Suppressor macrophage treated with lipopolysaccharide for 1 hour (primary cell): Measurements from ENCODE around the gene ATIC.

ENCODE experiments used
- DNase-seq, 3 donors: peaks; one replicate each; pipeline ENCODE4 v3.0.0-alpha.2; 2020 to 2022

ATIC gene

GRCh38 chr2:215311625-215312396 lies at the start of gene ATIC:
TSS of gene ATIC (plus strand) at chr2:215312059. CDS start at chr2:215312143, 84 bp downstream.
- DNase-seq = peak; percentile 91 to 96 (median 96)

- no peak for DNase-seq
These were observed 49.6 kb upstream of the ATIC start for GRCh38 chr2:215262303-215262702.

GRCh38 chr2:215262741-215263362 lies 49.0 kb upstream of the ATIC start:
- no peak for DNase-seq

GRCh38 chr2:215264374-215264773 lies 47.5 kb upstream of the ATIC start:
- no peak for DNase-seq

GRCh38 chr2:215269397-215270117 lies 42.3 kb upstream of the ATIC start:
- DNase-seq = peak; percentile 81 to 88 (median 83)

- DNase-seq = no peak
These were observed 41.8 kb upstream of the ATIC start for GRCh38 chr2:215270118-215270451.

- DNase-seq = no peak
These were observed 40.4 kb upstream of the ATIC start for GRCh38 chr2:215271446-215271845.

- no peak for DNase-seq
These were observed 38.9 kb upstream of the ATIC start for GRCh38 chr2:215272918-215273317.

- DNase-seq = no peak
These were observed 37.0 kb upstream of the ATIC start for GRCh38 chr2:215274829-215275228.

- peak; percentile 40 to 49 (median 46) for DNase-seq
These were observed 36.0 kb upstream of the ATIC start for GRCh38 chr2:215275824-215276223.

- peak; percentile 44 to 58 (median 49) for DNase-seq
These were observed 33.9 kb upstream of the ATIC start for GRCh38 chr2:215277944-215278343.

- no peak for DNase-seq
These were observed 31.5 kb upstream of the ATIC start for GRCh38 chr2:215280326-215280725.

- DNase-seq = no peak
These were observed 28.6 kb upstream of the ATIC start for GRCh38 chr2:215283221-215283620.

GRCh38 chr2:215286309-215286708 lies 25.6 kb upstream of the ATIC start:
- DNase-seq = no peak

GRCh38 chr2:215288112-215288815 lies 23.6 kb upstream of the ATIC start:
- no peak for DNase-seq

- peak in 2 of 3 donors; percentile 12 to 21 for DNase-seq
These were observed 20.8 kb upstream of the ATIC start for GRCh38 chr2:215290980-215291599.

- DNase-seq = no peak
These were observed 18.0 kb upstream of the ATIC start for GRCh38 chr2:215293879-215294278.

- no peak for DNase-seq
These were observed 12.5 kb upstream of the ATIC start for GRCh38 chr2:215299337-215299859.

- no peak for DNase-seq
These were observed 9.9 kb upstream of the ATIC start for GRCh38 chr2:215301994-215302393.

- DNase-seq = peak in 1 of 3 donors; percentile 6
These were observed 617 bp upstream of the ATIC start for GRCh38 chr2:215311259-215311624.

GRCh38 chr2:215313255-215313613 lies 1.4 kb downstream of the ATIC start:
- DNase-seq = no peak

- no peak for DNase-seq
These were observed 3.0 kb downstream of the ATIC start for GRCh38 chr2:215314896-215315295.

- DNase-seq = no peak
These were observed 3.4 kb downstream of the ATIC start for GRCh38 chr2:215315301-215315700.
